Muscle layer of duodenum (tissue), 2 donors: ENCODE measurements around the gene RBFOX1.

ENCODE experiments used
- H3K27ac ChIP-seq: one replicate; pipeline ENCODE4 v1.7.0; 2013; ENCODE audit warnings: mild to moderate bottlenecking, low read length
- H3K27me3 ChIP-seq: one replicate; pipeline ENCODE4 v1.7.0; 2013; ENCODE audit warnings: low read depth, mild to moderate bottlenecking, control low read depth, low read length
- H3K36me3 ChIP-seq, 2 donors: one replicate each; pipeline ENCODE4 v1.7.0; 2013; ENCODE audit warnings: low read length in 2 of 2, control low read depth in 1 of 2, mild to moderate bottlenecking in 1 of 2; ENCODE audit not compliant: insufficient read depth in 2 of 2, control insufficient read depth in 1 of 2
- H3K4me1 ChIP-seq, 2 donors: one replicate each; pipeline ENCODE4 v1.7.0; 2013; ENCODE audit warnings: low read length in 2 of 2, mild to moderate bottlenecking in 2 of 2, control low read depth in 1 of 2, moderate library complexity in 1 of 2; ENCODE audit not compliant: insufficient read depth in 2 of 2, control insufficient read depth in 1 of 2
- H3K4me3 ChIP-seq, 2 donors: one replicate each; pipeline ENCODE4 v1.7.0; 2013; ENCODE audit warnings: low read length in 2 of 2, low read depth in 1 of 2, mild to moderate bottlenecking in 1 of 2
- H3K9me3 ChIP-seq, 2 donors: one replicate each; pipeline ENCODE4 v1.7.0; 2013; ENCODE audit warnings: low read length in 2 of 2, control low read depth in 1 of 2, mild to moderate bottlenecking in 1 of 2; ENCODE audit not compliant: control insufficient read depth in 1 of 2
- donor health status: healthy.

Gene RBFOX1

DNA sequence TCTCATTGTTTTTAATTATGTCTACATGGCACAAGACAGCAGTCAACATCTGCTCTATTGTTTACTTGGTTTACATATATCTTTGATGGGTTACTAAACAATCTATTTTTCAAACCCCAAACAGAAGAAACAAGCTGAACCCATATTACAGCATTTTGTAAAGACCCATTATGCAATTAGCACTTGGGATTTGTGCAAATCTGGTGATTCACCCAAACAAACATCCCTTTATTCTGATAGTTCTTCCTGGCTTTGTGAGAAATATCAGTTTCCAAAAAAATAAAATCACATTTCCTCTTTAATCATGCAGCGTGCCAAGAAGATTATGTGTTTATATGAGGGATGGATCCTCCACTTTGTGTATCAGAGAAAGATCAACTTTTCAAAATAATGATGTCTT, 16.8 kb upstream of the RBFOX1 start:
- Histone ChIP-seq H3K27me3 (no peaks in the 10 kb centered on the region), H3K27ac (no peak overlapping the region), H3K4me3 (no peak overlapping the region), H3K4me1 (no peaks in the 10 kb centered on the region), H3K36me3 (no peaks in the 10 kb centered on the region), H3K9me3 (no peaks in the 10 kb centered on the region)

GRCh38 chr16:7316281-7316888, 16.3 kb upstream of the RBFOX1 start:
- Histone ChIP-seq H3K36me3 (no peaks in the 10 kb centered on the region), H3K9me3 (no peaks in the 10 kb centered on the region), H3K4me3 (no peak overlapping the region), H3K27me3 (no peaks in the 10 kb centered on the region), H3K27ac (no peak overlapping the region), H3K4me1 (no peaks in the 10 kb centered on the region)

DNA sequence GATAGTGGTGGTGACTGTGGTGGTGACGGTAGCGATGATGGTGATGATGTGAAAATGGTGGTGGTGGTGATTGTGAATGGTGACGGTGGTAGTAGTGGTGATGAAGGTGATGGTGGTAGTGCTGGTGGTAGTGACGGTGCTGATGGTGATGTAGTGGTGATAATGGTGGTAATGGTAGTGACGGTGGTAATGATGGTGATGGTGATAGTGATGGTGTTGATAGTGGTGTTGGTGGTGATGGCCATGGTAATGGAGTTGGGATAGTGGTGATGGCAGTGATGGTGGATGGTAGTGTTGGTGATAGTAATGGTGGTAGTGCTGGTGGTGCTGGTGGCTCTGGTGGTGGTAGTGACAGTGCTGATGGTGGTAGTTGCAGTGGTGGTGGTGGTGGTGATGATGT, 14.7 kb upstream of the RBFOX1 start:
- Histone ChIP-seq H3K9me3 (no peaks in the 10 kb centered on the region), H3K27ac (no peak overlapping the region), H3K4me1 (no peaks in the 10 kb centered on the region), H3K4me3 (no peak overlapping the region), H3K27me3 (no peaks in the 10 kb centered on the region), H3K36me3 (no peaks in the 10 kb centered on the region)

DNA sequence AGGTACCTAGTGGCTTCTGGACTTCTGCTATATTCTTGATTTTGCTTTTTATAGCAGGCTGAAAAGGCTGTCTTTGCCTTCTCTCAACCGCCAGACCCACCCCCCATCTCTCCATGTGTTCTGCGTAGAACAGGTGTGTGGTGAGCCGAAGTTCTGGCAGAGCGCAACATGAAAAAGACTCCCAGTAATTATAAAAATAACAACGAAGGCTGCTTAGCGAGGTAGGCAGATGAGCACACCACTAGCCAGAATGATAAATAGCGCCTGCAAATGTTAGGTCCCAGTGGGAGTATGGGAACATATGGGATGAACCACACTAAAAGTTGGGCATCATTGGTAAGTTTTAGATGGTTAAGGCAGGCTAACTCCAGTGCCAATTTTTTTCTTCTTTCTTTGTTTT, 14.0 kb upstream of the RBFOX1 start:
- Histone ChIP-seq H3K27ac (no peak overlapping the region), H3K9me3 (no peaks in the 10 kb centered on the region), H3K27me3 (no peaks in the 10 kb centered on the region), H3K4me3 (no peak overlapping the region), H3K4me1 (no peaks in the 10 kb centered on the region), H3K36me3 (no peaks in the 10 kb centered on the region)

- H3K27me3 ChIP-seq = no peaks in the 10 kb centered on the region
- H3K4me1 ChIP-seq = no peaks in the 10 kb centered on the region
- no peaks in the 10 kb centered on the region for H3K9me3 ChIP-seq
- no peaks in the 10 kb centered on the region for H3K36me3 ChIP-seq
- H3K4me3 ChIP-seq = no peak overlapping the region
- no peak overlapping the region for H3K27ac ChIP-seq
Observed at GRCh38 chr16:7319514-7319913, 13.1 kb upstream of the RBFOX1 start.

DNA sequence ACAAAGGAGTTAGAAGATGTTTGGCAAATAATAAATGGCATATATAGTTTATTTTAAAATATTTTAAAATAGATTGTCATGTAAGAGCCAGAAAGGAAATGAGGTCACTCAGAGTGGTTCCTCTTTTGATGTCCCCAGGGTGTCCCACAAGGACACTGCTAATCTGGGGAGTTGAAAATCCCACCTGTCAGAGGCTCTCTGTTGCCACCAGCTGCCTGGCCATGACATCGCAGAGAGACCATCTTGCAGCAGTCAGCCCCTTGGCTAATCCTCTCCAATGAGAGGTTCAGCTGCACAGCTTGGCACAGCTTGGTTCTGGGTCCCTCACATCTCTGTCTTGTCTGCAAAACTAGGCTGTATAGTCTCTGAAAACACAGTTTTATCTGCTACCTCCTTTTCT, 11.0 kb upstream of the RBFOX1 start:
- no peaks in the 10 kb centered on the region for H3K4me1 ChIP-seq

DNA sequence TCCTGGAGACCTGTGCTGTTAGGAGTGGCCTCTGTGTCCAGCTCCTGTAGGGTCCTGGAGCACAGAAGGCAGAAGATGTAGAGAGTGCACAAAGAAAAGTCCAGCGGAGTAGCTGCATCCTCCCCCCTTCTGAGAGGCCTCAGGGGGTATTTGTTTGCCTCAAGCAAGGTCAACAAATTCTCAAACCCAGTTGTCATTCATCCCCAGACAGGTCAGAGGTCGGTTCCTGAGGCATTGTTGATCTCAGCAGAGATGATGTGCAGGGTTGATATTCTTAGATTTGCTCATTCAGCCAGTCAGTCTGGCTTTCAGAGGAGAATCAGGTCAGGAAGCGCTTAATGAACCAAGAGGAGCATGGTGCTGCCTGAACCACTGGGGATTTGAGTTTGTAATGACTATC, 8.3 kb upstream of the RBFOX1 start:
- Histone ChIP-seq H3K4me1 (no peaks in the 10 kb centered on the region), H3K4me3 (no peak overlapping the region), H3K27me3 (no peaks in the 10 kb centered on the region), H3K27ac (no peak overlapping the region), H3K9me3 (no peaks in the 10 kb centered on the region), H3K36me3 (no peaks in the 10 kb centered on the region)

More for the DNA sequence above, 11.0 kb upstream of the RBFOX1 start:
- H3K27ac ChIP-seq = no peak overlapping the region
- no peaks in the 10 kb centered on the region for H3K36me3 ChIP-seq
- no peaks in the 10 kb centered on the region for H3K27me3 ChIP-seq
- no peaks in the 10 kb centered on the region for H3K9me3 ChIP-seq
- no peak overlapping the region for H3K4me3 ChIP-seq

DNA sequence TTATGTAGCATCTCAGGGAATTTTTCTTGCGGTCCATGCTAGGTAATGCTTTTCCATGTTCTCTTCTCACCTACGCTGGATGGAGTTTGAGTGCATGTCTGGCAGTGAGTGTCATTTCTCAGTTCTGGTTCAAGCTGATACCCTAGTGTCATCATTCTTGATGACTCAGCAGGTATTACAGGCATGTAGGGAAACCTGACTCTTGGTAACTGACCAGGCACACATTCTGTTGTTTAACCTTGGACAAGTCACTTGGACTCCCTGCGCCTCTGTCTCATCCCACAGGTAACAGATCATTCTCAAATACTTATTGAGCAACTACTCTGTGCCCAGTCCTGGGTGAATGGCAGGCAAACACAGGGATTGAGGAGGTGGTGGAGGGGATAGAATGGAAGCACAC, 6.8 kb upstream of the RBFOX1 start:
- Histone ChIP-seq H3K9me3 (no peaks in the 10 kb centered on the region), H3K27ac (no peak overlapping the region), H3K4me1 (no peaks in the 10 kb centered on the region), H3K27me3 (no peaks in the 10 kb centered on the region), H3K4me3 (no peak overlapping the region), H3K36me3 (no peaks in the 10 kb centered on the region)

DNA sequence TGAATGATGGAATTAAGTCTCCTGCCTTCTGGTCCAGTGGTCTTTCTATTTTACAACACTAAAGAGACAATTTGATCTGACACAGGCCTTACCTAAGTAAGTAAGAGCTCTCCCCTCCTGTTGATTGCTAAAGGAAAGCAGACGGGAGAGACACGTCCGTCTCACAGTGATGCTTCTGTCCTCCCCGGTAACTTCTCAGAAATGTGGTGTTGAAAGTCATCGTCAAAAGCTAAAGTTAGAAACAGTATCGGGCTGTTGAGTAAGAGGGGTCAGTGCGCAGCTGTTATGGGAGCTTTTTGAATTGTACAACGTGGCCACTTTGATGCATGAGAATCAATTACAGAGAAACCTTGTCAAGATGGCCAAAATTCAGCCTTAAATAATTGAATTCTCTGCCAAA, 1.9 kb upstream of the RBFOX1 start:
- no peak overlapping the region for H3K4me3 ChIP-seq
- no peaks in the 10 kb centered on the region for H3K9me3 ChIP-seq
- H3K36me3 ChIP-seq = no peaks in the 10 kb centered on the region
- H3K27me3 ChIP-seq = no peaks in the 10 kb centered on the region
- no peak overlapping the region for H3K27ac ChIP-seq
- H3K4me1 ChIP-seq = no peaks in the 10 kb centered on the region

DNA sequence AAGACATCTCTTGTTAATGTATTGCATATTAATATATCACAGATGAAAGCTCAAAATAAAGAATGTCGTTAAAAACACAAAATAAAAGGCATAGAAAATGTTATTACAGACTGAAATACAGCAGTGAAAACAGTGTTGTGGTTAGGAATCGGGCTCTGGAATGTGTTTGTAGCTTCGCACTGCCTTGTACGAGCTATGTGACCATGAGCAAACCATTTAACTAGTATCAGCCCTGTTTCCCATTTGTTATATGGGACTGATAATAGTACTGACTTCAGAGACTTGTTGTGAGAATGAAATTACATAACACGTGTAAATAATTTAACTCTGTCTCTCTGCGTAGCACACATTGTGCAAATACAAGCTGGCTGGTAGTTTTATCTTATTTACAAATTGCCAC, 648 bp upstream of the RBFOX1 start:
- Histone ChIP-seq H3K4me1 (no peaks in the 10 kb centered on the region), H3K9me3 (no peaks in the 10 kb centered on the region), H3K27ac (no peak overlapping the region), H3K4me3 (no peak overlapping the region), H3K27me3 (no peaks in the 10 kb centered on the region), H3K36me3 (no peaks in the 10 kb centered on the region)

GRCh38 chr16:7333180-7333725, 608 bp downstream of the RBFOX1 start:
- Histone ChIP-seq H3K27me3 (no peaks in the 10 kb centered on the region), H3K4me3 (no peak overlapping the region), H3K4me1 (no peaks in the 10 kb centered on the region), H3K36me3 (no peaks in the 10 kb centered on the region), H3K27ac (no peak overlapping the region), H3K9me3 (no peaks in the 10 kb centered on the region)
